ENCODE measurements around the gene FUT8.

Gene FUT8

GRCh38 chr14:65536781-65537423 is 124.4 kb downstream of the FUT8 start:
- TF ChIP-seq CTCF (IDR thresholded peaks at IDR 0.05; ENCODE audit: low read depth, low read length, missing control alignments), result no peak
- H3K4me3 ChIP-seq (ENCODE audit: low read depth, low read length), result no peak overlapping the region
- no peak for DNase-seq (ENCODE audit: low read depth)

- no peak for DNase-seq (ENCODE audit: low read depth)
- no peak for TF ChIP-seq CTCF (IDR thresholded peaks at IDR 0.05; ENCODE audit: low read depth, low read length, missing control alignments)
- H3K4me3 ChIP-seq (ENCODE audit: low read depth, low read length), result no peak overlapping the region
These were observed 136.3 kb downstream of the FUT8 start for GRCh38 chr14:65548878-65549277.

- TF ChIP-seq CTCF (IDR thresholded peaks at IDR 0.05; ENCODE audit: low read depth, low read length, missing control alignments), result no peak
- no peak for DNase-seq (ENCODE audit: low read depth)
- H3K4me3 ChIP-seq (ENCODE audit: low read depth, low read length), result no peak overlapping the region
These were observed 136.9 kb downstream of the FUT8 start for GRCh38 chr14:65549429-65549828.

DNA sequence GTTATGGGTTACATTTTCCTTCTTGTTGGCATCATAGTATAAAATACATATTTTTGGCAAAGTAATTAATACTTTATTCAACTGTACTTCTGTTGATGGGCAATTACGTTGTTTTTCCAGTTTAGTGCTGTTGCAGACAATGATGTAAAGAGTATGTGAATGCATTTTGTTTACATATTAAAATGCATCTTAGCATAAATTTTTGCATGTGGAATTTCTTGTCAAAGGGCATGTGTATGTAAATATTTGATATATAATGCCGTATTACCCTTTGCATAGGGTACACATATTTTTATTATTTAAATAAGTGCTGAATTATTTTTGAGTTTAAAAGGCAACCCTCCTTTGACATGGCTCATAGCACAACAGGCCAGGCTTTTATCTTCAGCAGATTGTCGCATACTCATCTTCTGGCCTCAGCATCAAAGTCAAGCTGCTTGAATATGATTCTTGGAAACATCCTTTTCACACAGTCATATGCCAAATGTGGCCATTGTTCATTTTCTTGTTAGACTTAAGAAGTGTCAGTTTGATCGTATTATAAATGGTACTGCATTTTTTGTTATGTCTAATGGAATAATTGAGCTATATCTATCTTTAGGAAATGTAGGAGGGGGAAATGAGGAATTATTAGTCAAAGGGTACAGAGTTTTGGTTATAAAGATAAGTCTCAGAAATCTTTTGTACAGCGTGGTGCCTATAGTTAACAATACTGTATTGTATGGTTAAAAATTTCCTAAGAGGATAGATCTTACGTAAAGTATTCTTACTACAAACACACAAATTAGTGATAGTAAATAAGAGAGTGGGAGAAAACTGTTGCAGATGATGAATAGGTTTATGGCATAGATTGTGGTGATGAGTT is 138.5 kb downstream of the FUT8 start:
- no peak overlapping the region for H3K4me3 ChIP-seq (ENCODE audit: low read depth, low read length)
- TF ChIP-seq CTCF (IDR thresholded peaks at IDR 0.05; ENCODE audit: low read depth, low read length, missing control alignments), result no peak
- DNase-seq (ENCODE audit: low read depth), result no peak

DNA sequence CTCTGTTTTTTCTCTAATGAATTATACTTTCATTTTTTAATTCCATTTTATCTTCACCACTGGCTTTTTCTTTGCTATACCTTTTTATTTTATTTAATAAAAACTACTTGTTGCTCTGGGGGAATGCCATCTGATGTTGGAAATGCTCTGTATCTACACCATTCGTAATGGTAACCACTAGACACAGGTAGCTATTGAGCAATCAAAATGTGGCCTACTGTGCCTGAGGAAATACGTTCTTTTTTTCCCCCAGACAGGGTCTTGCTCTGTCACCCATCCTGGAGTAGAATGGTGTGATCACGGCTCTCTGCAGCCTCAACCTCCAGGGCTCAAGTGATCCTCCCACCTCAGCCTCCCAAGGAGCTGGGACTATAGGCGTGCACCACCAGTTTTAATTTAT is 140.2 kb downstream of the FUT8 start:
- DNase-seq (ENCODE audit: low read depth), result no peak
- TF ChIP-seq CTCF (IDR thresholded peaks at IDR 0.05; ENCODE audit: low read depth, low read length, missing control alignments), result no peak
- H3K4me3 ChIP-seq (ENCODE audit: low read depth, low read length), result no peak overlapping the region

GRCh38 chr14:65554837-65555236 is 142.3 kb downstream of the FUT8 start:
- DNase-seq (ENCODE audit: low read depth), result no peak
- no peak for TF ChIP-seq CTCF (IDR thresholded peaks at IDR 0.05; ENCODE audit: low read depth, low read length, missing control alignments)
- H3K4me3 ChIP-seq (ENCODE audit: low read depth, low read length), result no peak overlapping the region

All from GM12864 (cell line).